Measurements from ENCODE around the gene SNUPN.

DNA sequence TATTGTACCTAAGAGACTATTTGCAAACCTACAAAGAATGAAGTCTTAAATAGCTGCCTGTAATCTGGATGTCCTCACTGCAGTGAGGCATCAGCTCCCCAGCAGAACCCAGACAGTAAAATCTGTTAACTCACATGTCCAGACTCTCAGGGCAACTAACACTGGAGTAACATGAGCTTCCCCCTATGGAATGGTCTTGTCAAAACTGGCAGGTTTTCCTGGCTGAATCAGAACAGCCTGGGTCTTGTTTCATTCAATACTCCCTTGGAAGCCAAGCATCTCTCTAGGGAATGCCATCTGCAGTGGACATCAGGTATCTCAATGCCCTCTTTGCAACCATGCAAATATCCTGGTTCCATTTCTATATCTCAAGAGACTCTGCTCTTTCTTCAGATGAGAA lies 70.8 kb downstream of the SNUPN start:
- TF ChIP-seq, protein P1, sequence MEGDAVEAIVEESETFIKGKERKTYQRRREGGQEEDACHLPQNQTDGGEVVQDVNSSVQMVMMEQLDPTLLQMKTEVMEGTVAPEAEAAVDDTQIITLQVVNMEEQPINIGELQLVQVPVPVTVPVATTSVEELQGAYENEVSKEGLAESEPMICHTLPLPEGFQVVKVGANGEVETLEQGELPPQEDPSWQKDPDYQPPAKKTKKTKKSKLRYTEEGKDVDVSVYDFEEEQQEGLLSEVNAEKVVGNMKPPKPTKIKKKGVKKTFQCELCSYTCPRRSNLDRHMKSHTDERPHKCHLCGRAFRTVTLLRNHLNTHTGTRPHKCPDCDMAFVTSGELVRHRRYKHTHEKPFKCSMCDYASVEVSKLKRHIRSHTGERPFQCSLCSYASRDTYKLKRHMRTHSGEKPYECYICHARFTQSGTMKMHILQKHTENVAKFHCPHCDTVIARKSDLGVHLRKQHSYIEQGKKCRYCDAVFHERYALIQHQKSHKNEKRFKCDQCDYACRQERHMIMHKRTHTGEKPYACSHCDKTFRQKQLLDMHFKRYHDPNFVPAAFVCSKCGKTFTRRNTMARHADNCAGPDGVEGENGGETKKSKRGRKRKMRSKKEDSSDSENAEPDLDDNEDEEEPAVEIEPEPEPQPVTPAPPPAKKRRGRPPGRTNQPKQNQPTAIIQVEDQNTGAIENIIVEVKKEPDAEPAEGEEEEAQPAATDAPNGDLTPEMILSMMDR (IDR thresholded peaks at IDR 0.05) = no peak
- no peak for TF ChIP-seq POLR2AphosphoS5 (IDR thresholded peaks at IDR 0.05)

Data from upper lobe of left lung (tissue), 4 donors.